ENCODE data around the gene ASTN2. TPM values are rescaled to one million over a fixed set of nuclear protein-coding genes. Genes with fewer than 3 reads are reported as not detected.
A peak's percentile ranks its signal among the peaks of the same experiment; 100 is the strongest.

ASTN2 gene
- total RNA-seq, 1 donor from 2014 or later: 13.6 TPM

DNA sequence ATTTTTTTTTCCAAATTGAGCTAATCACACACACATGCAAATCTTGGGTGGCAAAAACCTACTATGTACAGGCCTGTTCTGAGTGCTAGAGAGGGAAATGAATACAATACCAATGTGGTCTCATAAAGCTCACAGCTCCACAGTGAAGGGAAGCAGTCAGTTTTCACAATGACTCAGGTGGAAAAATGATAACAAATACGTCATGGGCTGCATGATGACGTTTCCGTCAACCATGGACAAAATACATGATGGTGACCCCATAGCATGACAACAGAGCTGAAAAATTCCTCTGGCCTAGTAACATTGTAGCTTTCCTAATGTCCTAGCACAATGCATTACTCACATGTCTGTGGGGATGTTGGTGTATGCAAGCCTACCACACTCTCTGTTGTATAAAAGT, 475.2 kb downstream of the ASTN2 start:
- Mint-ChIP-seq H3K4me3 (ENCODE audit: unreplicated experiment) (no peak overlapping the region), H3K27ac (ENCODE audit: unreplicated experiment) (no peak overlapping the region), H3K9me3 (ENCODE audit: unreplicated experiment) (no peaks in the 10 kb centered on the region), H3K4me1 (ENCODE audit: low read depth, unreplicated experiment) (peaks cover 3% of the 10 kb centered on the region), H3K36me3 (ENCODE audit: low read depth, unreplicated experiment) (no peaks in the 10 kb centered on the region), H3K27me3 (ENCODE audit: low read depth, unreplicated experiment) (no peaks in the 10 kb centered on the region)
- no peak for FAIRE-seq
- no peaks in the 10 kb centered on the region for H3K27me3 ChIP-seq (ENCODE audit: insufficient read depth, low read length)
- no peak overlapping the region for H3K9ac ChIP-seq (ENCODE audit: low read length)
- no peaks in the 10 kb centered on the region for H3K79me2 ChIP-seq (ENCODE audit: insufficient read depth, low read length)
- DNase-seq (ENCODE audit: low read depth): peak; percentile 15
- no peaks in the 10 kb centered on the region for H3K9me3 ChIP-seq (ENCODE audit: insufficient read depth, low read depth, low read length)
- no peak overlapping the region for H3K4me2 ChIP-seq (ENCODE audit: low read length)
- no peaks in the 10 kb centered on the region for H3K36me3 ChIP-seq (ENCODE audit: insufficient read depth, low read length)
- H3K4me3 ChIP-seq (ENCODE audit: insufficient read depth, low read depth, low read length): no peak overlapping the region
- H3K27ac ChIP-seq (ENCODE audit: low read depth, low read length): no peak overlapping the region
- no peak overlapping the region for H2AFZ ChIP-seq (ENCODE audit: low read depth, low read length)
- H4K20me1 ChIP-seq (ENCODE audit: insufficient read depth, low read length): no peaks in the 10 kb centered on the region
- TF ChIP-seq, protein P1, sequence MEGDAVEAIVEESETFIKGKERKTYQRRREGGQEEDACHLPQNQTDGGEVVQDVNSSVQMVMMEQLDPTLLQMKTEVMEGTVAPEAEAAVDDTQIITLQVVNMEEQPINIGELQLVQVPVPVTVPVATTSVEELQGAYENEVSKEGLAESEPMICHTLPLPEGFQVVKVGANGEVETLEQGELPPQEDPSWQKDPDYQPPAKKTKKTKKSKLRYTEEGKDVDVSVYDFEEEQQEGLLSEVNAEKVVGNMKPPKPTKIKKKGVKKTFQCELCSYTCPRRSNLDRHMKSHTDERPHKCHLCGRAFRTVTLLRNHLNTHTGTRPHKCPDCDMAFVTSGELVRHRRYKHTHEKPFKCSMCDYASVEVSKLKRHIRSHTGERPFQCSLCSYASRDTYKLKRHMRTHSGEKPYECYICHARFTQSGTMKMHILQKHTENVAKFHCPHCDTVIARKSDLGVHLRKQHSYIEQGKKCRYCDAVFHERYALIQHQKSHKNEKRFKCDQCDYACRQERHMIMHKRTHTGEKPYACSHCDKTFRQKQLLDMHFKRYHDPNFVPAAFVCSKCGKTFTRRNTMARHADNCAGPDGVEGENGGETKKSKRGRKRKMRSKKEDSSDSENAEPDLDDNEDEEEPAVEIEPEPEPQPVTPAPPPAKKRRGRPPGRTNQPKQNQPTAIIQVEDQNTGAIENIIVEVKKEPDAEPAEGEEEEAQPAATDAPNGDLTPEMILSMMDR (IDR thresholded peaks at IDR 0.05; ENCODE audit: insufficient read depth, low read depth, low read length): no peak
- TF ChIP-seq EZH2 (IDR thresholded peaks at IDR 0.05; ENCODE audit: insufficient read depth, low read length): no peak
- peaks cover 3% of the 10 kb centered on the region for H3K4me1 ChIP-seq (ENCODE audit: insufficient read depth, low read length)

GRCh38 chr9:116939161-116939560, 475.7 kb downstream of the ASTN2 start:
- FAIRE-seq: no peak
- Histone ChIP-seq H3K9me3 (ENCODE audit: insufficient read depth, low read depth, low read length) (no peaks in the 10 kb centered on the region), H3K4me1 (ENCODE audit: insufficient read depth, low read length) (peaks cover 3% of the 10 kb centered on the region), H3K9ac (ENCODE audit: low read length) (no peak overlapping the region), H3K4me3 (ENCODE audit: insufficient read depth, low read depth, low read length) (no peak overlapping the region), H3K27ac (ENCODE audit: low read depth, low read length) (no peak overlapping the region), H3K36me3 (ENCODE audit: insufficient read depth, low read length) (no peaks in the 10 kb centered on the region), H2AFZ (ENCODE audit: low read depth, low read length) (no peak overlapping the region), H3K27me3 (ENCODE audit: insufficient read depth, low read length) (no peaks in the 10 kb centered on the region), H3K4me2 (ENCODE audit: low read length) (no peak overlapping the region), H4K20me1 (ENCODE audit: insufficient read depth, low read length) (no peaks in the 10 kb centered on the region), H3K79me2 (ENCODE audit: insufficient read depth, low read length) (no peaks in the 10 kb centered on the region)
- peaks cover 3% of the 10 kb centered on the region for H3K4me1 Mint-ChIP-seq (ENCODE audit: low read depth, unreplicated experiment)
- no peak overlapping the region for H3K4me3 Mint-ChIP-seq (ENCODE audit: unreplicated experiment)
- no peaks in the 10 kb centered on the region for H3K9me3 Mint-ChIP-seq (ENCODE audit: unreplicated experiment)
- no peak overlapping the region for H3K27ac Mint-ChIP-seq (ENCODE audit: unreplicated experiment)
- no peak for DNase-seq (ENCODE audit: low read depth)
- H3K27me3 Mint-ChIP-seq (ENCODE audit: low read depth, unreplicated experiment): no peaks in the 10 kb centered on the region
- no peak for TF ChIP-seq EZH2 (IDR thresholded peaks at IDR 0.05; ENCODE audit: insufficient read depth, low read length)
- TF ChIP-seq, protein P1 (IDR thresholded peaks at IDR 0.05; ENCODE audit: insufficient read depth, low read depth, low read length): no peak
- no peaks in the 10 kb centered on the region for H3K36me3 Mint-ChIP-seq (ENCODE audit: low read depth, unreplicated experiment)

- no peak overlapping the region for H3K27ac ChIP-seq (ENCODE audit: low read depth, low read length)
- no peak overlapping the region for H3K4me3 ChIP-seq (ENCODE audit: insufficient read depth, low read depth, low read length)
- H3K9me3 Mint-ChIP-seq (ENCODE audit: unreplicated experiment): no peaks in the 10 kb centered on the region
- H3K4me1 Mint-ChIP-seq (ENCODE audit: low read depth, unreplicated experiment): peaks cover 6% of the 10 kb centered on the region
- H3K9ac ChIP-seq (ENCODE audit: low read length): no peak overlapping the region
- H3K4me2 ChIP-seq (ENCODE audit: low read length): peak overlapping the region; percentile 5
- H3K36me3 Mint-ChIP-seq (ENCODE audit: low read depth, unreplicated experiment): no peaks in the 10 kb centered on the region
- H2AFZ ChIP-seq (ENCODE audit: low read depth, low read length): no peak overlapping the region
- H3K36me3 ChIP-seq (ENCODE audit: insufficient read depth, low read length): no peaks in the 10 kb centered on the region
- FAIRE-seq (no peak), DNase-seq (ENCODE audit: low read depth) (peak; percentile 10)
- H3K27ac Mint-ChIP-seq (ENCODE audit: unreplicated experiment): no peak overlapping the region
- no peaks in the 10 kb centered on the region for H3K9me3 ChIP-seq (ENCODE audit: insufficient read depth, low read depth, low read length)
- no peaks in the 10 kb centered on the region for H3K79me2 ChIP-seq (ENCODE audit: insufficient read depth, low read length)
- H4K20me1 ChIP-seq (ENCODE audit: insufficient read depth, low read length): no peaks in the 10 kb centered on the region
- no peak for TF ChIP-seq EZH2 (IDR thresholded peaks at IDR 0.05; ENCODE audit: insufficient read depth, low read length)
- TF ChIP-seq, protein P1 (IDR thresholded peaks at IDR 0.05; ENCODE audit: insufficient read depth, low read depth, low read length): no peak
- peaks cover 3% of the 10 kb centered on the region for H3K4me1 ChIP-seq (ENCODE audit: insufficient read depth, low read length)
- H3K27me3 Mint-ChIP-seq (ENCODE audit: low read depth, unreplicated experiment): no peaks in the 10 kb centered on the region
- no peak overlapping the region for H3K4me3 Mint-ChIP-seq (ENCODE audit: unreplicated experiment)
- H3K27me3 ChIP-seq (ENCODE audit: insufficient read depth, low read length): no peaks in the 10 kb centered on the region
Measured at GRCh38 chr9:116937361-116937760, 477.5 kb downstream of the ASTN2 start.
